Measurements from ENCODE around the gene ZSWIM7. TPM values are rescaled to one million over a fixed set of nuclear protein-coding genes. Genes with fewer than 3 reads are reported as not detected.

The ZSWIM7 gene
- total RNA-seq, 1 donor from 2014 or later, result 24.2 TPM

DNA sequence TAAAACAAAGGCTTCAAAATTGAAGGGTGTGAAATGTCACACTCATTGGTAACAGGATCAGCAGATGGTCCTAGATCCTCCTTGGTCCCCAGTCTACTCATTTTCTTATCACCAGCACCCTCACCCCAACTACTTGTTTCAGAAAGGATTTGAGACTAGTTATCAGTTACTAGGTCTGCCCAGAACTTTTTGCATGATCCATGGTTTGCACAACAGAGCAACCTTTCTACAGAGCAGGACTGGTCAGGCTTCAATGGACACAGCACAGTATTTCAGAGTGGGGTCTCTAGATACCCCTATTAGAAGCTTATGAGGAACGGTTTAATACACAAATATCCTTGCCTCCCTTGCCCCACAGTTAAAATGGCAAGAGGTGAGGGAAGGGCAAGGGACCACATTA, 25.7 kb upstream of the ZSWIM7 start:
- H3K27me3 ChIP-seq (ENCODE audit: control insufficient read depth, insufficient read depth, low read length), result no peaks in the 10 kb centered on the region
- DNase-seq (ENCODE audit: low read depth), result no peak
- TF ChIP-seq, protein P1, sequence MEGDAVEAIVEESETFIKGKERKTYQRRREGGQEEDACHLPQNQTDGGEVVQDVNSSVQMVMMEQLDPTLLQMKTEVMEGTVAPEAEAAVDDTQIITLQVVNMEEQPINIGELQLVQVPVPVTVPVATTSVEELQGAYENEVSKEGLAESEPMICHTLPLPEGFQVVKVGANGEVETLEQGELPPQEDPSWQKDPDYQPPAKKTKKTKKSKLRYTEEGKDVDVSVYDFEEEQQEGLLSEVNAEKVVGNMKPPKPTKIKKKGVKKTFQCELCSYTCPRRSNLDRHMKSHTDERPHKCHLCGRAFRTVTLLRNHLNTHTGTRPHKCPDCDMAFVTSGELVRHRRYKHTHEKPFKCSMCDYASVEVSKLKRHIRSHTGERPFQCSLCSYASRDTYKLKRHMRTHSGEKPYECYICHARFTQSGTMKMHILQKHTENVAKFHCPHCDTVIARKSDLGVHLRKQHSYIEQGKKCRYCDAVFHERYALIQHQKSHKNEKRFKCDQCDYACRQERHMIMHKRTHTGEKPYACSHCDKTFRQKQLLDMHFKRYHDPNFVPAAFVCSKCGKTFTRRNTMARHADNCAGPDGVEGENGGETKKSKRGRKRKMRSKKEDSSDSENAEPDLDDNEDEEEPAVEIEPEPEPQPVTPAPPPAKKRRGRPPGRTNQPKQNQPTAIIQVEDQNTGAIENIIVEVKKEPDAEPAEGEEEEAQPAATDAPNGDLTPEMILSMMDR (IDR thresholded peaks at IDR 0.05; ENCODE audit: insufficient read depth, low read length, severe bottlenecking), result no peak
- FAIRE-seq, result no peak
- no peak overlapping the region for H3K4me3 ChIP-seq (ENCODE audit: low read depth, low read length)
- H3K36me3 ChIP-seq (ENCODE audit: control insufficient read depth, insufficient read depth, low read length), result peaks cover 16% of the 10 kb centered on the region

DNA sequence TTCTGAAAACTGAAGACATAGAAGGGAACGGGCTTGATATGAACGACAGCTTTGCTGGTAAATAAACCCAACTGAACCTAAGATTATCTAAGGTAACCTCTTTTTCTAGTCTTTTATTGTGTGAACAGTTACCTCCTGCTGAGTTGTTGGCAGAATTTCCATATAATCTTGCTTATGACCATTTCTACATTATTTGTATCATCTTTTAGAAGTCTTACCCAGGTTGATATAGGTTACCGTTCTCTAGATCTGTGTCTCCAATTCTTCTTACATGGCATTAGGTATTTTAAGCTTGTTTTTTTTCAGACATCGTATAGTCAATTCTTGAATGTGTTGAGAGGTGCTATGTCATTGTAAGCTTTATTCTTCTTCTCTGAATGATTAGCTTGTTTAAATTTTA, 24.4 kb upstream of the ZSWIM7 start:
- Histone ChIP-seq H3K36me3 (ENCODE audit: control insufficient read depth, insufficient read depth, low read length) (peaks cover 16% of the 10 kb centered on the region), H3K27me3 (ENCODE audit: control insufficient read depth, insufficient read depth, low read length) (no peaks in the 10 kb centered on the region), H3K4me3 (ENCODE audit: low read depth, low read length) (no peak overlapping the region)
- FAIRE-seq (no peak), DNase-seq (ENCODE audit: low read depth) (no peak)
- TF ChIP-seq, protein P1 (IDR thresholded peaks at IDR 0.05; ENCODE audit: insufficient read depth, low read length, severe bottlenecking), result no peak

DNA sequence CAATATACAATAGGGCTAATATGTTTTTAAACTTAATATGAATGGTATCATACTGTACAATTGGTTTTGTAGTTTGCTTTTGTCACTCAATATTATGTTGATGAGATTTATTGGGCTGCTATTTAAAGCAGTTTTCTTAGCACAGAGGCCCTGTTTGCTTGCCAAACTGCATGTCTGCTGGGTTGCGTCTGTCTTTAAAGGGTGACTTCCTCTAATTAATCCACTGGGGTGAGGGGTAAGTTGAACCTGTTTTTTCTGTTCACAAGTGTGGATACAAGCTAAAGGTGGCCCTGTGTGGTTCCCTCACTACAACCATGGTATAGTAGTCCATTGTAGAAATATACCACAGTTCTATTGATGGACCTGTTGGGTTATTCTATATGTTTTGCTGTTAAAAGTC, 19.8 kb upstream of the ZSWIM7 start:
- no peak for DNase-seq (ENCODE audit: low read depth)
- H3K27me3 ChIP-seq (ENCODE audit: control insufficient read depth, insufficient read depth, low read length), result no peaks in the 10 kb centered on the region
- H3K36me3 ChIP-seq (ENCODE audit: control insufficient read depth, insufficient read depth, low read length), result peaks cover 9% of the 10 kb centered on the region
- no peak for FAIRE-seq
- H3K4me3 ChIP-seq (ENCODE audit: low read depth, low read length), result no peak overlapping the region
- TF ChIP-seq, protein P1 (IDR thresholded peaks at IDR 0.05; ENCODE audit: insufficient read depth, low read length, severe bottlenecking), result no peak

DNA sequence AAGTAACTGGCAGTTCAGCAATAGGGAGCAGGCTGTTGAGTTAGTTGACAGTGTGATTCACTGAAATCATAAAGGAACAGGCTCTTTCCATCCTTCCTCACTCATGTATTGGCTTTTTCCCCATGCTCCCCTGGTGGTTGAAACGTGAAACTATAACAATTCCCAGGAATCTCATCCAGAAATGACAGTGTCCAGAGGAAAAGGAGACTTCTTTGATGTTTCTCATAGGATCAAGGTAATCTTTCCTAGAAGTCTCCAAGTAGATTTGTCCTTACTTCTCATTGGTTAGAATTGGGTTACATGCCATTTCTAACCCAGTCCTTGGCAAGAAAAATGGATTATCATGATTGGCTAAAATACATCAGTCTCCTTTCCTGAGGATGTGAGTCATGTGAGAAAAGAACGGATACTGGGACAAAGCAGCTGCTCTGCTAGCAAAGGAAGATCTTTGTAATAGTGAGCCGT, 14.5 kb upstream of the ZSWIM7 start:
- FAIRE-seq, result peak; percentile 28
- Histone ChIP-seq H3K27me3 (ENCODE audit: control insufficient read depth, insufficient read depth, low read length) (no peaks in the 10 kb centered on the region), H3K36me3 (ENCODE audit: control insufficient read depth, insufficient read depth, low read length) (peaks cover 5% of the 10 kb centered on the region), H3K4me3 (ENCODE audit: low read depth, low read length) (no peak overlapping the region)
- peak; percentile 84 for DNase-seq (ENCODE audit: low read depth)
- TF ChIP-seq, protein P1 (IDR thresholded peaks at IDR 0.05; ENCODE audit: insufficient read depth, low read length, severe bottlenecking), result peak; percentile 64

DNA sequence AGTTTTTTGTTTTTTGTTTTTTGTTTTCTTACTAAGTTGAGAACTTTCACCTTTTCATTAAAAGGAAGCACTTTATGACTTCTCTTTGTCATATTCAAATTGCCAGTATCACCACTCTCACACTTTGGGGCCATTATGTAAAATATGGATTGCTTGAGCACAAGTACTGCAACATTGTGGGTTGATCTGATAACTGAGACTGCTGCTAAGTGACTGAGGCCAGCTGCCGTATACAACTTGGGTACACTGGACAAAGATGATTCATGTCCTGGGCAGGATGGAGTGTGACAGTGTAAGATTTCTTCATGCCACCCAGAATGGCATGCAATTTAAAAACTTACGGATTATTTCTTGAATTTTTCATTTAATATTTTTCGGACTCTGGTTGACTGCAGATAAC, 7.9 kb upstream of the ZSWIM7 start:
- TF ChIP-seq, protein P1 (IDR thresholded peaks at IDR 0.05; ENCODE audit: insufficient read depth, low read length, severe bottlenecking), result no peak
- Histone ChIP-seq H3K36me3 (ENCODE audit: control insufficient read depth, insufficient read depth, low read length) (peaks cover 23% of the 10 kb centered on the region), H3K4me3 (ENCODE audit: low read depth, low read length) (no peak overlapping the region), H3K27me3 (ENCODE audit: control insufficient read depth, insufficient read depth, low read length) (no peaks in the 10 kb centered on the region)
- DNase-seq (ENCODE audit: low read depth) (no peak), FAIRE-seq (no peak)

DNA sequence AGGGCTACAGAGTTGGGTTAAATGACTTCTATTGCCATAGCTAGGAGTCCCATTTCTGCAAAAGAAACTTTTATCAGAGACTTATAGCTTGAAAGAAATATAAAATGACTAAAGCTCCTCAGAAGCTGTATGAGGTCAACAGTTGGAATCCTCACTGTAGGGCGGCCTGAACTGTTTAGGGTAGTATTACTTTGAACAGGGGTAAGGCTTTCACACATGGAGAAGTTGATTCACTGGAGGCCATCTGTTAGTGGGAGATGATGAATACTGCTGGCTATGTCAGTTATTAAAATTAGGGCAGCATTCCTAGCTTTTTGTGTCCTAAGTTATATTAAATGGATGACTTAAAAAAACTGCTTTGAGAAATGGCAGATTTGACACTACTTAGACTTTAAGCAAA, 6.1 kb upstream of the ZSWIM7 start:
- DNase-seq (ENCODE audit: low read depth) (no peak), FAIRE-seq (no peak)
- H3K36me3 ChIP-seq (ENCODE audit: control insufficient read depth, insufficient read depth, low read length), result peaks cover 26% of the 10 kb centered on the region
- no peak overlapping the region for H3K4me3 ChIP-seq (ENCODE audit: low read depth, low read length)
- H3K27me3 ChIP-seq (ENCODE audit: control insufficient read depth, insufficient read depth, low read length), result no peaks in the 10 kb centered on the region
- TF ChIP-seq, protein P1 (IDR thresholded peaks at IDR 0.05; ENCODE audit: insufficient read depth, low read length, severe bottlenecking), result no peak

Measured in bronchial epithelial cell (primary cell).